Measurements from ENCODE around the gene BIN1.

Gene BIN1

GRCh38 chr2:127054604-127054930 is 52.4 kb downstream of the BIN1 start:
- TF ChIP-seq CTCF (IDR thresholded peaks at IDR 0.05) = no peak
- no peaks in the 10 kb centered on the region for H3K9me3 ChIP-seq
- no peak overlapping the region for H3K4me3 ChIP-seq
- no peaks in the 10 kb centered on the region for H3K27me3 ChIP-seq
- peaks cover 0 to 47% (median 9%) of the 10 kb centered on the region in 3 donors for H3K36me3 ChIP-seq
- H3K27ac ChIP-seq = no peak overlapping the region
- intact Hi-C loops (cut with DNase I; ENCODE audit: low total_unique reads) = no loop called here
- H3K4me1 ChIP-seq = peaks cover 0 to 7% (median 0%) of the 10 kb centered on the region in 4 donors
- no peak for DNase-seq

GRCh38 chr2:127053731-127054603 is 53.0 kb downstream of the BIN1 start:
- no peak for TF ChIP-seq CTCF (IDR thresholded peaks at IDR 0.05)
- intact Hi-C loops (cut with DNase I; ENCODE audit: low total_unique reads) = no loop called here
- H3K9me3 ChIP-seq = no peaks in the 10 kb centered on the region
- peaks cover 0 to 41% (median 11%) of the 10 kb centered on the region in 3 donors for H3K36me3 ChIP-seq
- peaks cover 0 to 4% of the 10 kb centered on the region in 2 donors for H3K27me3 ChIP-seq
- peaks cover 0 to 7% (median 0%) of the 10 kb centered on the region in 4 donors for H3K4me1 ChIP-seq
- no peak overlapping the region for H3K27ac ChIP-seq
- no peak overlapping the region for H3K4me3 ChIP-seq
- no peak for DNase-seq

GRCh38 chr2:127052771-127053691 is 53.9 kb downstream of the BIN1 start:
- peaks cover 0 to 7% (median 0%) of the 10 kb centered on the region in 4 donors for H3K4me1 ChIP-seq
- no peak overlapping the region for H3K4me3 ChIP-seq
- H3K27ac ChIP-seq = no peak overlapping the region
- H3K36me3 ChIP-seq = peaks cover 0 to 32% (median 12%) of the 10 kb centered on the region in 3 donors
- TF ChIP-seq CTCF (IDR thresholded peaks at IDR 0.05) = no peak
- peaks cover 0 to 4% of the 10 kb centered on the region in 2 donors for H3K27me3 ChIP-seq
- DNase-seq = peak in 1 of 2 donors; percentile 15
- intact Hi-C loops (cut with DNase I; ENCODE audit: low total_unique reads) = no loop called here
- no peaks in the 10 kb centered on the region for H3K9me3 ChIP-seq

- no peak for TF ChIP-seq CTCF (IDR thresholded peaks at IDR 0.05)
- peaks cover 0 to 7% (median 0%) of the 10 kb centered on the region in 4 donors for H3K4me1 ChIP-seq
- H3K27ac ChIP-seq = no peak overlapping the region
- intact Hi-C loops (cut with DNase I; ENCODE audit: low total_unique reads) = no loop called here
- H3K27me3 ChIP-seq = peaks cover 0 to 4% of the 10 kb centered on the region in 2 donors
- H3K36me3 ChIP-seq = peaks cover 0 to 24% (median 12%) of the 10 kb centered on the region in 3 donors
- no peaks in the 10 kb centered on the region for H3K9me3 ChIP-seq
- DNase-seq = peak in 1 of 2 donors; percentile 19
- H3K4me3 ChIP-seq = no peak overlapping the region
Observed at GRCh38 chr2:127052057-127052770, 54.7 kb downstream of the BIN1 start.
